LoVo (cell line): ENCODE measurements around the gene NRXN3.

ENCODE experiments used
- DNase-seq: peaks from one replicate; pipeline ENCODE4 v3.0.0-alpha.2; 2016; ENCODE audit warnings: low spot score

NRXN3 gene

DNA sequence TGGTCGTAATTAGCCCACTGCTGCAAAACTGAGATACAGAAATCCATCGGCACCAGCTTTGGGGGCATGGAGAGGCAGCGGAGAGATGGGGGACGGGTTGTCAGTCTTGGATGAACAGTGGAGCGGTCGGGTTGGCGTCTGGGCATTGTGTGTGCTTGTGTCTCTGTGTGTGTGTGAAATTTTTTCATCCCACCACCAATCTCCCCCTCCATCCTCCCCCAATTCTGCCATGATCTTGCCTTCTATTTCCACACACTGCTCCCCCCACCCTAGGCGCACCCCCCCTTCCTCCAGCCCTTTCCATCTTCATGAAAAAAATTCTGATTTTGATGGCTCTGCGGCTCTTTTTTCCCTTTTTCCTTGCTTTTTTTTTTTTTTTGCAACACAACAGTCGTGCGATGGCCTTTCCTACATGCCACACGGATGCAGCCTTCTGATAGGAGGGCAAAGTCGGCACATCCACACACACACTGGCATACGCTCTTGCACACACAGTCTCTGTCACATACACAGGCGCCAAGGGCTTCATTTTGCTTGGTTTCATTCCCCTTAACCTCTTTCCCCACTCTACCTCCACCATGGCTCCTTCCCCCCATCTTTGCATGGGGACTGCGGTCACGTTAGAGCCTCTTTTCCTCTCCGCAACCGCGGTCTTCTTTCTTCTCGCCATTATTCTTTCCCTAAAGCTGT is 3.3 kb downstream of the NRXN3 start:
- no peak for DNase-seq

DNA sequence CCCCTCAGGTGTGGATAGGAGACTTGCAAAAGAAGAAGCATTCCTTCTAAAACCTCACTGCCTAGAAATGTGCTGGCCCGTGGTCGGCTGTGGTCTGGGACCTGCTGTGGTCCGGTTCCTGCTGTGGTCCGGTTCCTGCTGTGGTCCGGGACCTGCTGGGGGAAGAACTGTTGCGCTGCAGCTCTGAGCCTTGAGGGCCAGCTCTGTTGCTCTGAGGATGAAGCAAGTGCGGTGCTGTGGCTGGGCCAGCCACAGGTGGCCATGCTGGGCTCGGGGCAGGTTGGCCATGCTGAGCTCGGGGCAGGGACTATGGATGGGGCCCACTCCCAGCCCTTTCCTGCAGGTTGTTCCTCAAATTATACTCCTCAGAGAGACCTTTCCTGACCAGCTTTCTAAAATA is 5.2 kb downstream of the NRXN3 start:
- DNase-seq, result no peak

DNA sequence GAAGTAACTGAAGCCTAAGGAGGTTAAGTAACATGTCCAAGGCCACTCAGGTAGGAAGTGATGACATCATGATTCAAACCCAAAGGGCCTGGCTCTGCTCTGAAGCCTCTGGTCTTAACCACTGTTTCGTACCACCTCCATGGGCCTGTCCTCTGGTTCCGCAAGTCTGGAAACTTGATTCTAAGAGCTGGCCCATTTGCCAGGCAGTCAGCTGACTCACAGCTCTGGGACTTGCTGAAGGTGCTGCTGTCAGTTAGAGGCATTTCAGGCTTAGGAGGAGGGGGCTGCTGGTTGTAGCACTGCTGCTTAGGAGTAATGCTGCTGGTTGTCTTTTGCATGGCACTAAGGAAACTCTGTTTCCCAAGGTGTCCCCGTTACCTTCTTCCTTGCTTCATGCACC is 7.9 kb downstream of the NRXN3 start:
- no peak for DNase-seq

- no peak for DNase-seq
Observed at GRCh38 chr14:78178971-78179370, 8.8 kb downstream of the NRXN3 start.

GRCh38 chr14:78181270-78181669 is 11.1 kb downstream of the NRXN3 start:
- no peak for DNase-seq

GRCh38 chr14:78182722-78183121 is 12.5 kb downstream of the NRXN3 start:
- no peak for DNase-seq

DNA sequence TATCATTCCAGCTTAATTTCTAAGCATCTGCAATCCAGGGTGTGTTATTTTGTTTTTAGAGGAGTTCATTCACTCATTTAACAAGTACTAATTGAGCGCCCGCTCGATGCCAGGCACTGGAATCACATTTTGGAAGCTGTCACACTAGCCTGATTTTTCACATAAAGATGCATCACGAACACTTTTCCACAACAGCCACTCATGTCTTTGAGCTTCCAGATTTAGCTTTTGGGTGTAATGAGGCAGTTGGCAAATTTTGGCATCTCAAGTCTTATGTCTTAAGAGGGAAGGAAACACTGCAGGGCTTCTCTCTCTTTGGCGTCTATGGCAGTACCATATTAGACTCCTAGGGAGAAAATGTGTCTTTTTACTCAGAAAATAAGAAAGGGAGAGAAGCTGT is 14.0 kb downstream of the NRXN3 start:
- DNase-seq, result no peak

- no peak for DNase-seq
Observed at GRCh38 chr14:78186277-78186676, 16.1 kb downstream of the NRXN3 start.

GRCh38 chr14:78188882-78189281 is 18.7 kb downstream of the NRXN3 start:
- no peak for DNase-seq

DNA sequence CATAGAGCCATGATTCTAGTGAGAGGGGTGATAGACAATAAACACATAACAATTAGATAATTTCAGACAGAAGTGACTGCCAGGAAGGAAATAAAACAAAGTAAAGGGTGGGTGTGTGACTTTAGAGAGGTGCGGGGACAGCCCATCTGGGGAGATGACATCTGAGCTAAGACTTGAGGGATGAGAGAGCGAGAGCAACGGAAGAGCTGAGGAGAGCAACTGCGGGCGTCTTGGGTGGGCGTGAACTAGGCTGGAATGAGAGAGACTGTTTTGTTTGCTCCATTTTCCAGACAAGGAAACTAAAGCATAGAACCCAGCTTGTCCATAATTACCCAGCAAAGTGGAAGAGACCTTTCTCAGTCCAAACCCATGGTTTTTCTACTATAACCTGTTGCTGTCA is 25.3 kb downstream of the NRXN3 start:
- DNase-seq, result no peak

DNA sequence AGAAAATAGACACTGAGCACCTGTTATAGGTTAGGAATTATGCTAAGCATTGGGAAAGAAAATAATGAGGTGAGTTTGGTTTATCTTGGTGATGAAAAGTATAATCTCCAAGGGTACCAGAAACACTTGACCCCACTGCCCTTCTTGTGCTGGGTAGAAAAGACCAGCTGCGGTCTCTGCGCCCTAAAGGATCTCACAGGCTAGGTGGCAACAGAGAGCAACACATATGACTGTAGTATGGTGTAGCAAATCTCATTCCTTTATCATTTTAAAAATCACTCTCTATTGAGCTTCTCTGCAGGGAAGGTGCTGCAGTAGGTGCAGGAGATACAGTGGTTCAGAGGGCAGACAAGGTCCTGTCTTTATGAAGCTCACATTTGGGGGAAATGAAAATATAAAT is 26.1 kb downstream of the NRXN3 start:
- no peak for DNase-seq

GRCh38 chr14:78197051-78197450 is 26.9 kb downstream of the NRXN3 start:
- no peak for DNase-seq

- DNase-seq, result no peak
Observed at GRCh38 chr14:78202163-78202562, 32.0 kb downstream of the NRXN3 start.

GRCh38 chr14:78202976-78203375 is 32.8 kb downstream of the NRXN3 start:
- DNase-seq, result no peak

- DNase-seq, result no peak
Observed at GRCh38 chr14:78207414-78207813, 37.2 kb downstream of the NRXN3 start.

- DNase-seq, result no peak
Observed at GRCh38 chr14:78220273-78220672, 50.1 kb downstream of the NRXN3 start.

- DNase-seq, result no peak
Observed at GRCh38 chr14:78222746-78223145, 52.6 kb downstream of the NRXN3 start.

DNA sequence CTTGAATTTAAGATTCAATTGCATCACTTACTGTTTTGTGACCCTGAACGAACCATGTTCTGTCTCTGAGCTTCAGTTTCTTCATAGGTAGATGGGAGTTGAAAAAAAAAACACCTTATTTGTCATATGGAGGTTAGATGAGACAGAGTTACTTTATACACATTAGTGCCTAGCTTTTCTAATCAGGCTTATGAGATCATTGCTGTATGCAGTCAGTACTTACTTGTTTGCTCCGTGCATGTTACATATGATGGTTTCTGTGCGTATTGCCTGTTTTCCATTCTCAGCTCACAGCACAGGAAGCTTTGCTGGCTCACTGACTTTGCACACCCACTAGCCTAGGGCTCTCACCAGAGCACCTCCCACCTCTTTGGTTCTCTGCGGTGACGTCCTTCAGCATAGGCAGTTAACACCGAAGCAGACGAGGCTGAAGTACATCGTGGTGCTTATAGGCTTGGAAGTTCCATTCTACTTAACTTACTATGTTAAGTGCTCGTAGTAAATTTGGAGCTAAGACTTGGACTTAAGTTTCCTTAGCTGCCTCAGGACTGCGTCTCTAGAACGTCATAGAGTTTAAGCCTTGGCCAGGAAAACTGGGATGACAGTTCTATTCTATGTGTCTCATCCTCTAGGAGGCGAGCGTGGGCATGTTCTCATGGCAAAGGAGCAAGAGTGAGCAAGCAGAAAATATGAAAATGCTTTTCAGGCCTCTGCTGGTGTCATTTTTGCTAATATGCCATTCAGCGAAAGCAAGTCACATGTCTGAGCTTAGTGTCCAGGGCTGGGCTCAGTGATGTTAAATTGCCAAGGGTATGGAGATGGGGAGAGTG is 57.3 kb downstream of the NRXN3 start:
- DNase-seq, result no peak

DNA sequence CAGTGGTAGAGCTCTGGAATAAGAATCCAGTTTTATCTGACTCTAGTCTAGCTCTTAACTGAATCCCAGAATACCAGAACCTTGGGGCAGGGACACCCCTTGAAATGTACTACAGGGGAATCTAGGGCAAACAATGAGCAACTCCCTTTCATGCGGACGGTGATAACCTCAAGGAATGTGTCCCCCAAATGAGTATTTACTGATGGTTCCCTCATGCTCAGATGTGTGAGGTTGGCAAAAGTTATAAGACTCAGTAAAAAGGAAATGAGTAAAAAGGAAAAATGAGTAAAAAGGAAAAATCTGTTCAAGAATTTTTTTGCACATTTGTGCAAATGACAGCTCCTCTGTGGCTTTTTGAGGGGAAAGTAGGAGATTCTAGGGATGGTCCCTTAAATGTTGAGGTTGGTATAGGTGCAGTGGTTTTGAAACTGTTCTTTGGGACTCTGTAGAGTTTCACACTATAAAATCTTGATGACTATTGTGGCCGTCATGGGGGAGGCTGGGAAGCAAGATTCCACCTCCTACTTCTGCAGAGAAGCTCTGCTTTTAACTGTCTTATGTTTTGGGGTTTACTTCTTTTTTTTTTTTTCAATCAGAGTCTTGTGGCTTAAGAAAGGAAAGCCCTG is 58.6 kb downstream of the NRXN3 start:
- no peak for DNase-seq

DNA sequence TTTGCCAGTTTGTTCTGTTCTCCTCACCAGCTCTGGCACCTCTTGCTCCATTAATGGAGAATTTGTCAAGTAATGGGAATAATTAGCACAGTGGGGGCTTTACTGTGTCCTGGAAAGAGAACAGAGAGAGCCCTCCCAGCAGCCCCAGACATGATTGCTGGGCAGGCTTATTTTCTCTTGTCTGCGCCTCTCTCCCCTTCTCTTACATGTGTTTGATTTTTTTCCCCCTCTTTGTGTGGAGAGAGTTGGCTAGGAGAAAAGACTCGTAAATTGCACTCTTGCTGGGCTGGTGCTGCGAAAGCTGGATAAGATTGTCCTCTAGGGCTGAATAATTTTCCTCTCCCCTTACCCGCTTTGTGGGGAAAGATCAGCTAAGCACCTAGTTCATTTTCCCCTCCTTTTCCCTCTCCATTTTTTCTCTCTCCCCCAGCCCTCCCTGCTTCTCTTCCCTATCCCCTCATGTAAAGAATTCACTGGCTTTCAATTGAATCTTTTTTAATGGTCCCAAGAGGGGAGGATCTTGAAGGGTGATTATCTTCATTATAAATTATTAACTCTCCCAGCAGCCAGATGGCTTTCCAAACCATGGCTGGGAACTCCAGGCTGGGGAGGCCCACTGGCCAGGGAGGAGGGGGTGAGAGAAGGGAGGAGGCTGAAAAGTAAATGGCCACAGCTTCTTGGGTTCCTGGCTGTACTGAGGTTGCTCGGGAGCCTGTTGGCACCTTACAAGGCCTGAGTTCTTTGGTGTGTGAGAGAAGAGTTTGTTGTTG is 62.2 kb downstream of the NRXN3 start:
- no peak for DNase-seq

GRCh38 chr14:78238141-78238540 is 68.0 kb downstream of the NRXN3 start:
- DNase-seq, result no peak

- DNase-seq, result no peak
Observed at GRCh38 chr14:78240567-78240966, 70.4 kb downstream of the NRXN3 start.
